PC-3 (cell line): ENCODE results near the gene ELK1. TPM values are rescaled to one million over a fixed set of nuclear protein-coding genes. Genes with fewer than 3 reads are reported as not detected.

Experiments
- ATAC-seq: fragments of 200-7000 bp; cut with Tn5 transposase; 2 replicates; pipeline ENCODE4 v1.9.1; 2020; ENCODE audit warnings: mild to moderate bottlenecking, moderate library complexity
- BruUV-seq: library from RNA; stranded (reverse); fragments of 400-500 nt; replicated peaks from 2 replicates; lab custom pipeline; 2021; lab: Mats Ljungman, UMichigan
- CTCF ChIA-PET: fragments of 300-600 bp; sonication (Branson Sonifier 250); formaldehyde crosslinking; loops from one replicate; lab custom pipeline; 2022; ENCODE audit warnings: antibody characterized with exemption; lab: Charles Lee
- POLR2A ChIA-PET: fragments of 300-600 bp; sonication (Branson Sonifier 250); formaldehyde crosslinking; loops from one replicate; lab custom pipeline; 2022; ENCODE audit warnings: antibody characterized with exemption; ENCODE audit not compliant: unreplicated experiment; lab: Charles Lee
- DNase-seq: peaks from one replicate; pipeline ENCODE4 v3.0.0-alpha.2; 2015
- H2AFZ ChIP-seq: fragments of 300-600 bp; sonication (generic); 2 replicates; pipeline ENCODE4 v1.6.0; 2016; ENCODE audit warnings: antibody characterized with exemption, low read length
- H3F3A ChIP-seq: fragments of 300-600 bp; sonication (generic); one replicate; pipeline ENCODE4 v1.6.0; 2017; ENCODE audit warnings: antibody characterized with exemption, low read length, control low read depth, mild to moderate bottlenecking; ENCODE audit not compliant: unreplicated experiment
- H3K27ac ChIP-seq: fragments of 300-600 bp; sonication (generic); 2 replicates; pipeline ENCODE4 v1.5.1; 2016; ENCODE audit warnings: mild to moderate bottlenecking, low read length
- H3K27me3 ChIP-seq: fragments of 300-600 bp; sonication (generic); 2 replicates; pipeline ENCODE4 v1.6.1; 2016; ENCODE audit warnings: low read length, mixed read lengths
- H3K36me3 ChIP-seq: fragments of 300-600 bp; sonication (generic); 2 replicates; pipeline ENCODE4 v1.6.1; 2016; ENCODE audit warnings: low read depth, mixed run types, low read length, mixed read lengths
- H3K4me1 ChIP-seq: fragments of 300-600 bp; sonication (generic); 2 replicates; pipeline ENCODE4 v1.5.1; 2016; ENCODE audit warnings: low read length; ENCODE audit not compliant: insufficient read depth
- H3K4me2 ChIP-seq: fragments of 300-600 bp; sonication (generic); 2 replicates; pipeline ENCODE4 v1.6.0; 2016; ENCODE audit warnings: low read length
- H3K4me3 ChIP-seq: fragments of 300-600 bp; sonication (generic); 2 replicates; pipeline ENCODE4 v1.5.1; 2016; ENCODE audit warnings: mild to moderate bottlenecking, low read length, mixed read lengths
- H3K79me2 ChIP-seq: fragments of 300-600 bp; sonication (generic); 2 replicates; pipeline ENCODE4 v1.6.1; 2017; ENCODE audit warnings: low read length, mixed read lengths
- H3K9ac ChIP-seq: fragments of 300-600 bp; sonication (generic); 2 replicates; pipeline ENCODE4 v1.6.0; 2016; ENCODE audit warnings: mild to moderate bottlenecking, low read length
- H3K9me2 ChIP-seq: fragments of 300-600 bp; sonication (generic); replicated peaks from 2 replicates; pipeline ENCODE4 v1.6.1; 2016; ENCODE audit warnings: mixed run types, low read length, mixed read lengths
- H3K9me3 ChIP-seq: fragments of 300-600 bp; sonication (generic); 2 replicates; pipeline ENCODE4 v1.6.1; 2016; ENCODE audit warnings: low read length, mixed read lengths
- H4K20me1 ChIP-seq: fragments of 300-600 bp; sonication (generic); 2 replicates; pipeline ENCODE4 v1.6.1; 2016; ENCODE audit warnings: low read length, mixed read lengths
- CTCF ChIP-seq: fragments of 300-600 bp; sonication (generic); conservative IDR thresholded peaks from 2 replicates; pipeline ENCODE4 v1.5.1; 2017; ENCODE audit warnings: antibody characterized with exemption, low read depth, mild to moderate bottlenecking, low read length
- EZH2 ChIP-seq: fragments of 300-600 bp; sonication (generic); IDR thresholded peaks from one replicate; pipeline ENCODE4 v1.6.1; 2017; ENCODE audit warnings: antibody characterized with exemption, mild to moderate bottlenecking, low read length; ENCODE audit not compliant: unreplicated experiment
- EZH2phosphoT487 ChIP-seq: fragments of 300-600 bp; sonication (generic); IDR thresholded peaks from 2 replicates; pipeline ENCODE4 v1.6.1; 2018; ENCODE audit warnings: mild to moderate bottlenecking, antibody characterized with exemption, low read length, borderline replicate concordance
- intact Hi-C: fragments of 100-400 bp; cut with micrococcal nuclease; formaldehyde crosslinking; loops from 2 replicates; pipeline ENCODE4 v1.9.0; 2023
- total RNA-seq: library from RNA; depleted of rRNA; stranded (reverse); fragments of >200 nt; gene quantifications from 2 replicates; pipeline ENCODE4 v1.2.3, GENCODE V29; 2014

Gene ELK1
- total RNA-seq, 1 experiment from 2014 or later: 59.0 TPM

GRCh38 chrX:47633689-47634590 is 16.4 kb downstream of the ELK1 start:
- no peaks in the 10 kb centered on the region for H3K79me2 ChIP-seq
- no peak overlapping the region for H3K4me3 ChIP-seq
- BruUV-seq: no TSS peak
- H2AFZ ChIP-seq: no peak overlapping the region
- H3F3A ChIP-seq: no peaks in the 10 kb centered on the region
- no peaks in the 10 kb centered on the region for H4K20me1 ChIP-seq
- peaks cover 11% of the 10 kb centered on the region; the same call in 1 of the 2 replicates for H3K36me3 ChIP-seq
- ChIA-PET CTCF (no interaction called here), POLR2A (no interaction called here)
- no peaks in the 10 kb centered on the region for H3K9me2 ChIP-seq
- no peaks in the 10 kb centered on the region for H3K9me3 ChIP-seq
- no peaks in the 10 kb centered on the region for H3K27me3 ChIP-seq
- no peak overlapping the region for H3K27ac ChIP-seq
- no peak overlapping the region for H3K9ac ChIP-seq
- intact Hi-C loops: no loop called here
- no peak for DNase-seq
- ATAC-seq: no peak
- TF ChIP-seq CTCF (no peak), EZH2phosphoT487 (no peak), EZH2 (no peak)
- H3K4me1 ChIP-seq: no peaks in the 10 kb centered on the region
- H3K4me2 ChIP-seq: no peak overlapping the region

GRCh38 chrX:47632666-47633065 is 17.7 kb downstream of the ELK1 start:
- Histone ChIP-seq H3F3A (no peaks in the 10 kb centered on the region), H2AFZ (no peak overlapping the region), H3K4me2 (no peak overlapping the region), H3K27ac (no peak overlapping the region), H3K9me2 (no peaks in the 10 kb centered on the region), H4K20me1 (no peaks in the 10 kb centered on the region), H3K79me2 (no peaks in the 10 kb centered on the region), H3K9ac (no peak overlapping the region), H3K9me3 (no peaks in the 10 kb centered on the region), H3K4me3 (no peak overlapping the region), H3K36me3 (peaks cover 7% of the 10 kb centered on the region; the same call in 1 of the 2 replicates), H3K27me3 (no peaks in the 10 kb centered on the region), H3K4me1 (no peaks in the 10 kb centered on the region)
- no peak for ATAC-seq
- DNase-seq: no peak
- CTCF ChIA-PET: no interaction called here
- POLR2A ChIA-PET: no interaction called here
- intact Hi-C loops: no loop called here
- no TSS peak for BruUV-seq
- TF ChIP-seq EZH2phosphoT487 (no peak), EZH2 (no peak), CTCF (no peak)

GRCh38 chrX:47631676-47632075 is 18.7 kb downstream of the ELK1 start:
- no TSS peak for BruUV-seq
- no peaks in the 10 kb centered on the region for H3K4me1 ChIP-seq
- no peak overlapping the region for H2AFZ ChIP-seq
- H3K4me2 ChIP-seq: no peak overlapping the region
- no peak for DNase-seq
- ATAC-seq: no peak
- no peaks in the 10 kb centered on the region for H3K27me3 ChIP-seq
- no peaks in the 10 kb centered on the region for H3K9me2 ChIP-seq
- no peak for TF ChIP-seq EZH2
- no peak for TF ChIP-seq EZH2phosphoT487
- no peak overlapping the region for H3K27ac ChIP-seq
- H3K79me2 ChIP-seq: no peaks in the 10 kb centered on the region
- no peaks in the 10 kb centered on the region for H3K9me3 ChIP-seq
- H3K4me3 ChIP-seq: no peak overlapping the region
- POLR2A ChIA-PET: no interaction called here
- intact Hi-C loops: no loop called here
- CTCF ChIA-PET: no interaction called here
- H3K9ac ChIP-seq: no peak overlapping the region
- peaks cover 6% of the 10 kb centered on the region; the same call in 1 of the 2 replicates for H3K36me3 ChIP-seq
- no peaks in the 10 kb centered on the region for H4K20me1 ChIP-seq
- no peaks in the 10 kb centered on the region for H3F3A ChIP-seq
